Heart left ventricle (tissue), 13 donors: ENCODE results near the gene DMTF1.

Source experiments
- POLR2A ChIP-seq, 2 donors: fragments of 450-650 bp; IDR thresholded peaks; one replicate each; pipeline ENCODE4 v1.6.1; 2017; ENCODE audit warnings: antibody characterized with exemption in 2 of 2, mild to moderate bottlenecking in 2 of 2, moderate library complexity in 2 of 2
- TF ChIP-seq, protein P1 (sequence below), 12 donors: fragments of 200-600 bp; sonication (generic) in 4 of 12; IDR thresholded peaks; one replicate each; pipeline versions ENCODE4 v1.5.0 to v1.8.0; 2018 to 2022; ENCODE audit warnings: antibody characterized with exemption in 12 of 12, mild to moderate bottlenecking in 5 of 12
- donor health status: ischemic (EF 13 %, LVEDD 7.1; RV severe dilation, severe dysfunction).
- donor health status: DM: no; HTN: yes; CAD: no.
- donor health status: DM: no; HTN: no; CAD: no.
- donor health status: ischemic (EF 25% LVEDD 6.9; RV normal size, moderate dysfunction).
- donor health status: ischemic (EF 25% LVEDD 5.7; RV mildly dilated, moderate dysfunction).
- donor health status: ischemic (EF 35%, LVEDD 5.7; RV mildly dilated, moderate dysfunction).
- donor health status: nonischemic (EF 11% LVEDD 7.7; RV severe dilation, severe dysfunction).
- donor health status: DM: yes; HTN: yes; CAD: no.
- donor health status: PGD.
- donor health status: ischemic (EF 29% LVEDD 5.4; RV normal size, mild dysfunction).
- donor health status: nonischemic (EF 23%, LVEDD 6.1; RV moderate dilation, normal function).

- TF ChIP-seq, protein P1, sequence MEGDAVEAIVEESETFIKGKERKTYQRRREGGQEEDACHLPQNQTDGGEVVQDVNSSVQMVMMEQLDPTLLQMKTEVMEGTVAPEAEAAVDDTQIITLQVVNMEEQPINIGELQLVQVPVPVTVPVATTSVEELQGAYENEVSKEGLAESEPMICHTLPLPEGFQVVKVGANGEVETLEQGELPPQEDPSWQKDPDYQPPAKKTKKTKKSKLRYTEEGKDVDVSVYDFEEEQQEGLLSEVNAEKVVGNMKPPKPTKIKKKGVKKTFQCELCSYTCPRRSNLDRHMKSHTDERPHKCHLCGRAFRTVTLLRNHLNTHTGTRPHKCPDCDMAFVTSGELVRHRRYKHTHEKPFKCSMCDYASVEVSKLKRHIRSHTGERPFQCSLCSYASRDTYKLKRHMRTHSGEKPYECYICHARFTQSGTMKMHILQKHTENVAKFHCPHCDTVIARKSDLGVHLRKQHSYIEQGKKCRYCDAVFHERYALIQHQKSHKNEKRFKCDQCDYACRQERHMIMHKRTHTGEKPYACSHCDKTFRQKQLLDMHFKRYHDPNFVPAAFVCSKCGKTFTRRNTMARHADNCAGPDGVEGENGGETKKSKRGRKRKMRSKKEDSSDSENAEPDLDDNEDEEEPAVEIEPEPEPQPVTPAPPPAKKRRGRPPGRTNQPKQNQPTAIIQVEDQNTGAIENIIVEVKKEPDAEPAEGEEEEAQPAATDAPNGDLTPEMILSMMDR (IDR thresholded peaks at IDR 0.05): no peak
- TF ChIP-seq POLR2A (IDR thresholded peaks at IDR 0.05): no peak
Measured at GRCh38 chr7:87210506-87210905, 58.3 kb downstream of the DMTF1 start.
